ENCODE data around the gene SNRPA. TPM values are rescaled to one million over a fixed set of nuclear protein-coding genes. Genes with fewer than 3 reads are reported as not detected.

SNRPA gene
- total and polyA plus RNA-seq, 2 of the 4 experiments (the other 2 are of a cell fraction), result 30.3 to 81.3 TPM

GRCh38 chr19:40739871-40740703 is 10.9 kb upstream of the SNRPA start:
- Histone ChIP-seq H3K4me1 (ENCODE audit: control insufficient read depth, insufficient read depth, low read length) (peaks cover 6% of the 10 kb centered on the region), H3K27me3 (ENCODE audit: control insufficient read depth, insufficient read depth, low read length) (no peaks in the 10 kb centered on the region), H3K36me3 (ENCODE audit: control insufficient read depth, insufficient read depth, low read length) (peaks cover 31% of the 10 kb centered on the region), H3K4me3 (ENCODE audit: insufficient read depth, low read depth, low read length) (no peak overlapping the region), H4K5ac (ENCODE audit: low read depth, low read length) (no peak overlapping the region), H3K9me1 (ENCODE audit: insufficient read depth, low read length) (peaks cover 5% of the 10 kb centered on the region; the same call in 1 of the 2 replicates), H2BK120ac (ENCODE audit: low read depth, low read length) (no peak overlapping the region), H2AK9ac (replicated peaks; ENCODE audit: low read depth, low read length, poor library complexity) (no peak overlapping the region), H3K18ac (ENCODE audit: low read depth, low read length) (no peak overlapping the region), H2BK5ac (ENCODE audit: low read depth, low read length, poor library complexity, severe bottlenecking) (no peak overlapping the region), H4K20me1 (ENCODE audit: insufficient read depth, low read length) (no peaks in the 10 kb centered on the region), H2AFZ (replicated peaks; ENCODE audit: low read length, poor library complexity) (no peak overlapping the region), H4K8ac (ENCODE audit: low read depth in 2 of 2, low read length in 2 of 2) (no peak overlapping the region), H3K4ac (ENCODE audit: low read depth, low read length) (no peak overlapping the region), H3K9ac (ENCODE audit: low read depth, low read length) (no peak overlapping the region), H2AK5ac (ENCODE audit: low read depth, low read length) (no peak overlapping the region), H2BK15ac (ENCODE audit: low read depth, low read length) (no peak overlapping the region), H3K79me1 (ENCODE audit: low read depth in 1 of 2, low read length in 2 of 2) (peaks cover 0 to 3% of the 10 kb centered on the region in 2 experiments; a peak in 1 of 4 replicates), H3K14ac (replicated peaks; ENCODE audit: low read depth, low read length) (no peak overlapping the region), H3K9me3 (ENCODE audit: control insufficient read depth, insufficient read depth, low read length) (no peaks in the 10 kb centered on the region), H4K91ac (ENCODE audit: insufficient read depth, low read depth, low read length) (no peak overlapping the region), H2BK20ac (ENCODE audit: low read depth, low read length) (no peak overlapping the region), H3K4me2 (ENCODE audit: low read depth, low read length) (no peak overlapping the region), H3K56ac (ENCODE audit: extremely low read depth, insufficient read depth, low read length) (no peak overlapping the region), H3K27ac (ENCODE audit: insufficient read depth, low read length) (no peak overlapping the region), H3K23ac (ENCODE audit: low read depth, low read length) (no peak overlapping the region)
- DNase-seq (no peak), ATAC-seq (ENCODE audit: low read depth) (no peak)
- in situ Hi-C loops (cut with MboI; ENCODE audit: low sequenced_read_pairs) (no loop called here), intact Hi-C loops (cut with micrococcal nuclease) (no loop called here), dilution Hi-C loops (cut with HindIII; ENCODE audit: low sequenced_read_pairs, unreplicated experiment) (no loop called here)
- ChIA-PET POLR2A (ENCODE audit: unreplicated experiment) (no interaction called here), CTCF (no interaction called here)
- WGBS, 2 experiments (ENCODE audit: extremely low coverage in 2 of 2, insufficient read length in 1 of 2), result 82% methylated on average over 8 of the region's 16 CpGs; no CpG with 5 or more reads in 1 of the 2 experiments
- no peak for TF ChIP-seq CTCF (conservative IDR thresholded peaks at IDR 0.05; ENCODE audit: low read depth, low read length)
- no peak for TF ChIP-seq RCOR1 (IDR thresholded peaks at IDR 0.05; ENCODE audit: insufficient replicate concordance, low read length)
- TF ChIP-seq CEBPB (IDR thresholded peaks at IDR 0.05; ENCODE audit: low read depth, low read length), result no peak
- TF ChIP-seq RAD21 (IDR thresholded peaks at IDR 0.05; ENCODE audit: low read length), result no peak
- no peak for TF ChIP-seq NFE2L2 (IDR thresholded peaks at IDR 0.05; ENCODE audit: low read depth, low read length)
- TF ChIP-seq MAFK (IDR thresholded peaks at IDR 0.05; ENCODE audit: low read depth, low read length), result no peak
- TF ChIP-seq SMC3 (IDR thresholded peaks at IDR 0.05; ENCODE audit: low read depth, low read length), result no peak
- TF ChIP-seq POLR2A (IDR thresholded peaks at IDR 0.05; ENCODE audit: low read depth, low read length), result no peak
- TF ChIP-seq BHLHE40 (IDR thresholded peaks at IDR 0.05; ENCODE audit: low read depth, low read length), result no peak
- no peak for TF ChIP-seq CHD1 (IDR thresholded peaks at IDR 0.05; ENCODE audit: low read depth, low read length)
- TF ChIP-seq USF2 (IDR thresholded peaks at IDR 0.05; ENCODE audit: low read depth, low read length), result no peak
- TF ChIP-seq FOS (IDR thresholded peaks at IDR 0.05; ENCODE audit: low read depth, low read length), result no peak
- BruUV-seq (replicated peaks), result no TSS peak
